ENCODE data around the gene HSF5. TPM values are rescaled to one million over a fixed set of nuclear protein-coding genes. Genes with fewer than 3 reads are reported as not detected.

The HSF5 gene
- total RNA-seq, 1 experiment from 2014 or later: not detected

GRCh38 chr17:58402047-58402446 lies 86.2 kb downstream of the HSF5 start:
- ATAC-seq: peak; percentile 77
- Histone ChIP-seq H4K20me1 (ENCODE audit: insufficient read depth) (no peaks in the 10 kb centered on the region), H3K27ac (ENCODE audit: low read depth, low read length) (peak overlapping the region; percentile 66), H3K9me2 (ENCODE audit: insufficient read depth) (no peaks in the 10 kb centered on the region), H3K4me3 (replicated peaks in 1 of 2; ENCODE audit: low read depth in 1 of 2, low read length in 2 of 2) (peak overlapping the region in 1 of 2 experiments; percentile 7; a peak in 2 of 4 replicates), H3K4me2 (ENCODE audit: low read length) (peak overlapping the region; percentile 59), H3K9ac (ENCODE audit: low read length) (no peak overlapping the region; the same call in 1 of the 2 replicates), H3K9me3 (ENCODE audit: control insufficient read depth in 1 of 2, insufficient read depth in 1 of 2, low read depth in 1 of 2, low read length in 2 of 2) (no peaks in the 10 kb centered on the region), H2AFZ (ENCODE audit: low read depth, low read length, poor library complexity, severe bottlenecking) (no peak overlapping the region), H3K27me3 (ENCODE audit: insufficient read depth, low read length) (no peaks in the 10 kb centered on the region), H3K79me2 (ENCODE audit: insufficient read depth, low read length) (peaks cover 96% of the 10 kb centered on the region), H3K36me3 (ENCODE audit: control insufficient read depth in 1 of 2, insufficient read depth in 2 of 2, low read length in 2 of 2) (no peaks in the 10 kb centered on the region), H3K4me1 (ENCODE audit: control insufficient read depth in 1 of 2, insufficient read depth in 2 of 2, low read length in 2 of 2) (peaks cover 88 to 97% of the 10 kb centered on the region in 2 experiments)
- ChIA-PET POLR2A (interaction anchor here (1.5 kb wide), 1 partner anchor 15 kb away, joined by 7 read pairs; the partner anchor contains the start of gene RNF43), RAD21 (ENCODE audit: low non-redundant PET in 1 of 2, low total read pairs in 2 of 2, uncharacterized antibody in 2 of 2, unreplicated experiment in 2 of 2) (no interaction called here), CTCF (no interaction called here)
- DNase-seq (ENCODE audit: low read depth, low spot score): peak; percentile 85
- no TSS peak for BruUV-seq (replicated peaks)
- TF ChIP-seq SIN3A (IDR thresholded peaks at IDR 0.05; ENCODE audit: low read depth) (no peak; the same call in none of the 2 replicates), JUND (IDR thresholded peaks at IDR 0.05) (peak; percentile 79), EZH2 (IDR thresholded peaks at IDR 0.05) (no peak), CEBPB (IDR thresholded peaks at IDR 0.05; ENCODE audit: low read depth) (peak; percentile 60), FOSL1 (IDR thresholded peaks at IDR 0.05; ENCODE audit: low read depth) (peak; percentile 50; the same call in 1 of the 2 replicates), ELF1 (IDR thresholded peaks at IDR 0.05; ENCODE audit: borderline replicate concordance, low read depth) (no peak; the same call in 1 of the 2 replicates), TCF7L2 (IDR thresholded peaks at IDR 0.05; ENCODE audit: borderline replicate concordance, extremely low read depth, insufficient read depth, insufficient read length) (peak; percentile 7), YY1 (IDR thresholded peaks at IDR 0.05; ENCODE audit: extremely low read depth, insufficient replicate concordance, low read depth, low read length) (no peak), ATF3 (IDR thresholded peaks at IDR 0.05) (no peak), POLR2AphosphoS5 (IDR thresholded peaks at IDR 0.05; ENCODE audit: low read depth, low read length) (peak; percentile 34; the same call in 1 of the 2 replicates), SRF (IDR thresholded peaks at IDR 0.05; ENCODE audit: low read depth) (0 out of 2 replicates have a peak, but pooled peaks have one; percentile 44), REST (IDR thresholded peaks at IDR 0.05; ENCODE audit: low read depth) (no peak), CBX3 (IDR thresholded peaks at IDR 0.05; ENCODE audit: low read depth) (peak; percentile 59; the same call in 1 of the 2 replicates), EGR1 (IDR thresholded peaks at IDR 0.05; ENCODE audit: low read depth) (0 out of 2 replicates have a peak, but pooled peaks have one; percentile 28), SP1 (IDR thresholded peaks at IDR 0.05; ENCODE audit: low read depth) (peak; percentile 78)
- intact Hi-C loops (cut with micrococcal nuclease): no loop called here
